Endothelial cell of umbilical vein (primary cell): ENCODE measurements around the gene HERC6. TPM values are rescaled to one million over a fixed set of nuclear protein-coding genes. Genes with fewer than 3 reads are reported as not detected.

Source experiments
- BruUV-seq: library from RNA; stranded (reverse); fragments of 400-500 nt; replicated peaks from 2 replicates; lab custom pipeline; 2021; lab: Mats Ljungman, UMichigan
- CTCF ChIA-PET: fragments of 300-600, 350-600 bp; sonication (Branson Sonifier 250); formaldehyde crosslinking; loops from one replicate; lab custom pipeline; 2021; ENCODE audit warnings: antibody characterized with exemption, inconsistent platforms; lab: Charles Lee
- POLR2A ChIA-PET: fragments of 300-600, 350-600 bp; sonication (Branson Sonifier 250); formaldehyde crosslinking; loops from one replicate; lab custom pipeline; 2021; ENCODE audit warnings: antibody characterized with exemption, inconsistent platforms; lab: Charles Lee
- DNase-seq: peaks from one replicate; pipeline ENCODE4 v3.0.0-alpha.2; 2011; ENCODE audit warnings: low read depth, low spot score
- FAIRE-seq: peaks from 2 replicates; lab custom pipeline; 2011; peaks lifted over from hg19 to GRCh38; lab: Jason Lieb, UNC
- H2AFZ ChIP-seq: 2 replicates; pipeline ENCODE4 v1.6.0; 2012; ENCODE audit warnings: low read depth, low read length, control low read depth, inconsistent platforms
- H3K27ac ChIP-seq: 2 replicates; pipeline ENCODE4 v1.5.1; 2011; ENCODE audit warnings: low read depth, mild to moderate bottlenecking, control low read depth, low read length, moderate library complexity; ENCODE audit not compliant: insufficient read depth
- H3K27me3 ChIP-seq, 2 experiments: 2 replicates each; pipeline versions ENCODE4 v1.6.0 to v1.6.1; 2011; ENCODE audit warnings: low read length in 2 of 2, mixed read lengths in 1 of 2; ENCODE audit not compliant: control insufficient read depth in 2 of 2, insufficient read depth in 2 of 2
- H3K36me3 ChIP-seq, 2 experiments: 2 replicates in 1 of 2; 3 replicates in 1 of 2; pipeline ENCODE4 v1.5.1; 2011; ENCODE audit warnings: low read length in 2 of 2, mild to moderate bottlenecking in 1 of 2, moderate library complexity in 1 of 2; ENCODE audit not compliant: control insufficient read depth in 2 of 2, insufficient read depth in 2 of 2; ENCODE audit errors: extremely low read depth in 1 of 2
- H3K4me1 ChIP-seq: 3 replicates; pipeline ENCODE4 v1.5.1; 2011; ENCODE audit warnings: mild to moderate bottlenecking, low read length; ENCODE audit not compliant: control insufficient read depth, insufficient read depth; ENCODE audit errors: extremely low read depth
- H3K4me2 ChIP-seq: 2 replicates; pipeline ENCODE4 v1.6.1; 2011; ENCODE audit warnings: low read length, control low read depth, mixed read lengths; ENCODE audit not compliant: insufficient read depth
- H3K4me3 ChIP-seq, 3 experiments: fragments of 200-600 bp in 1 of 3; sonication (generic), shearing (Covaris generic) in 1 of 3; replicated peaks in 1 of 3; 2 replicates each; pipeline ENCODE4 v1.5.1; 2011 to 2016; ENCODE audit warnings: control low read depth in 3 of 3, low read length in 3 of 3, mild to moderate bottlenecking in 2 of 3, inconsistent platforms in 1 of 3, low read depth in 1 of 3, moderate library complexity in 1 of 3; ENCODE audit not compliant: insufficient read depth in 1 of 3
- H3K79me2 ChIP-seq: 2 replicates; pipeline ENCODE4 v1.6.0; 2012; ENCODE audit warnings: low read length, inconsistent platforms; ENCODE audit not compliant: control insufficient read depth, insufficient read depth
- H3K9ac ChIP-seq: replicated peaks from 2 replicates; pipeline ENCODE3; 2011; ENCODE audit warnings: low read length, control low read depth; ENCODE audit not compliant: insufficient read depth; ENCODE audit errors: extremely low read depth
- H3K9me1 ChIP-seq: replicated peaks from 3 replicates; pipeline ENCODE4 v1.6.0; 2011; ENCODE audit warnings: mild to moderate bottlenecking, low read length; ENCODE audit not compliant: control insufficient read depth, insufficient read depth; ENCODE audit errors: extremely low read depth
- H3K9me3 ChIP-seq: replicated peaks from 2 replicates; pipeline ENCODE4 v1.5.1; 2012; ENCODE audit warnings: low read length, inconsistent platforms; ENCODE audit not compliant: control insufficient read depth, insufficient read depth
- H4K20me1 ChIP-seq: replicated peaks from 2 replicates; pipeline ENCODE3; 2011; ENCODE audit warnings: mild to moderate bottlenecking, low read length; ENCODE audit not compliant: control insufficient read depth, insufficient read depth; ENCODE audit errors: extremely low read depth
- EZH2 ChIP-seq: IDR thresholded peaks from 2 replicates; pipeline ENCODE4 v1.6.1; 2012; ENCODE audit warnings: borderline replicate concordance, low read depth, mild to moderate bottlenecking, moderate library complexity, low read length, inconsistent platforms; ENCODE audit not compliant: severe bottlenecking
- FOS ChIP-seq: IDR thresholded peaks from 2 replicates; pipeline ENCODE4 v1.6.1; 2011; ENCODE audit warnings: mild to moderate bottlenecking, low read length, moderate library complexity, borderline replicate concordance; ENCODE audit not compliant: insufficient read depth
- GATA2 ChIP-seq: IDR thresholded peaks from 2 replicates; pipeline ENCODE4 v1.7.0; 2011; ENCODE audit warnings: low read depth, mild to moderate bottlenecking, moderate library complexity, mixed read lengths, low read length; ENCODE audit not compliant: insufficient read length, insufficient read depth
- JUN ChIP-seq: IDR thresholded peaks from 2 replicates; pipeline ENCODE4 v1.6.1; 2011; ENCODE audit warnings: borderline replicate concordance, low read depth; ENCODE audit not compliant: insufficient read length, insufficient read depth
- MYC ChIP-seq: IDR thresholded peaks from one replicate; pipeline ENCODE4 v1.6.1; 2011; ENCODE audit warnings: mild to moderate bottlenecking, low read depth, low read length
- POLR2A ChIP-seq: IDR thresholded peaks from 2 replicates; pipeline ENCODE4 v1.6.1; 2012; ENCODE audit warnings: low read depth, mild to moderate bottlenecking, control low read depth, low read length
- POLR2AphosphoS5 ChIP-seq: IDR thresholded peaks from 2 replicates; pipeline ENCODE4 v1.6.1; 2012; ENCODE audit warnings: low read depth, mild to moderate bottlenecking, control low read depth, low read length, moderate library complexity; ENCODE audit not compliant: insufficient read depth
- dilution Hi-C: fragments of 300-500 bp; cut with MboI; formaldehyde crosslinking; loops from one replicate; pipeline ENCODE4 v1.15.0; 2019; ENCODE audit warnings: low sequenced_read_pairs; ENCODE audit not compliant: extremely low pct_ligation_motif_present
- intact Hi-C: fragments of 100-400 bp; cut with micrococcal nuclease; formaldehyde crosslinking; loops from one replicate; pipeline ENCODE4 v1.10.0; 2022
- polyA plus RNA-seq, 4 experiments: library from polyadenylated mRNA; depleted of rRNA in 3 of 4; stranded (reverse) in 3 of 4; unstranded in 1 of 4; fragments of >200 nt; gene quantifications; 2 replicates each; pipeline versions ENCODE4 v1.2.1 to v1.2.3, GENCODE V29; 2011 to 2012; ENCODE audit warnings: missing spikeins in 1 of 4
- total RNA-seq: library from RNA; stranded (reverse); gene quantifications from 2 replicates; pipeline ENCODE4 v1.2.3, GENCODE V29; 2021
- TF ChIP-seq, protein P1 (sequence below): IDR thresholded peaks from 2 replicates; pipeline ENCODE4 v1.6.1; 2011; ENCODE audit not compliant: insufficient read depth, insufficient read length
- TF ChIP-seq, protein P2 (sequence below), 2 donors: IDR thresholded peaks; 1 replicate in 1 of 2; 2 replicates in 1 of 2; pipeline ENCODE4 v1.5.1; 2011; ENCODE audit warnings: low read length in 2 of 2, mild to moderate bottlenecking in 2 of 2, moderate library complexity in 2 of 2, control low read depth in 1 of 2, inconsistent platforms in 1 of 2, low read depth in 1 of 2; ENCODE audit not compliant: insufficient read depth in 1 of 2; ENCODE audit errors: extremely low read depth in 1 of 2

Gene HERC6
- total and polyA plus RNA-seq, 2 donors (not counting 3 experiments of a cell fraction or from before 2014, with no cell fraction given), result 2.1 to 5.0 TPM

DNA sequence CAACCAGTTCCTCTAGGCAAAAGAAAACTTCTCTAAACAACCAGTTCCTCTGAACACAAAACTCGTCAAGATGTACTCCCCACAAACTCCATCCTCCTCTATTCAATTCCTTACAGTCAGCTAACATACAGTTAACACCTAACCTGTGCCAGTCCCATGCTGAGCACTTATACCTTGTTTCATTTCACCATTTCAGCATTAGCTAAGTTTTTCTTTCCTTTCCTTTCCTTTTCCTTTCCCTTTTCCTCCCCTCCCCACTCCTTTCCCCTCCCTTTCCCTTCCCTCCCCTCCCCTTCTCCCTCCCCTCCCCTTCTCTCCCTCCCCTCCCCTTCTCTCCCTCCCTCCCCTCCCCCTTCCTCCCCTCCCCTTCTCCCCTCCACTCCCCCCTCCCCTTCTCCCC, 13.1 kb downstream of the HERC6 start:
- no peaks in the 10 kb centered on the region for H4K20me1 ChIP-seq
- H3K4me1 ChIP-seq, result no peaks in the 10 kb centered on the region
- H3K79me2 ChIP-seq, result no peaks in the 10 kb centered on the region
- H3K9me1 ChIP-seq, result no peaks in the 10 kb centered on the region
- H3K27ac ChIP-seq, result no peak overlapping the region
- no peaks in the 10 kb centered on the region for H3K36me3 ChIP-seq
- no peak for DNase-seq
- dilution Hi-C loops, result no loop called here
- intact Hi-C loops, result no loop called here
- ChIA-PET CTCF (interaction anchor here (1.7 kb wide), 1 partner anchor 22 kb away, joined by 9 read pairs; no protein-coding TSS in a partner anchor), POLR2A (no interaction called here)
- TF ChIP-seq MYC (no peak), POLR2A (no peak), POLR2AphosphoS5 (no peak), GATA2 (no peak), EZH2 (no peak), JUN (no peak), FOS (no peak)
- TF ChIP-seq, protein P1, sequence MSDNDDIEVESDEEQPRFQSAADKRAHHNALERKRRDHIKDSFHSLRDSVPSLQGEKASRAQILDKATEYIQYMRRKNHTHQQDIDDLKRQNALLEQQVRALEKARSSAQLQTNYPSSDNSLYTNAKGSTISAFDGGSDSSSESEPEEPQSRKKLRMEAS, result no peak
- TF ChIP-seq, protein P2, sequence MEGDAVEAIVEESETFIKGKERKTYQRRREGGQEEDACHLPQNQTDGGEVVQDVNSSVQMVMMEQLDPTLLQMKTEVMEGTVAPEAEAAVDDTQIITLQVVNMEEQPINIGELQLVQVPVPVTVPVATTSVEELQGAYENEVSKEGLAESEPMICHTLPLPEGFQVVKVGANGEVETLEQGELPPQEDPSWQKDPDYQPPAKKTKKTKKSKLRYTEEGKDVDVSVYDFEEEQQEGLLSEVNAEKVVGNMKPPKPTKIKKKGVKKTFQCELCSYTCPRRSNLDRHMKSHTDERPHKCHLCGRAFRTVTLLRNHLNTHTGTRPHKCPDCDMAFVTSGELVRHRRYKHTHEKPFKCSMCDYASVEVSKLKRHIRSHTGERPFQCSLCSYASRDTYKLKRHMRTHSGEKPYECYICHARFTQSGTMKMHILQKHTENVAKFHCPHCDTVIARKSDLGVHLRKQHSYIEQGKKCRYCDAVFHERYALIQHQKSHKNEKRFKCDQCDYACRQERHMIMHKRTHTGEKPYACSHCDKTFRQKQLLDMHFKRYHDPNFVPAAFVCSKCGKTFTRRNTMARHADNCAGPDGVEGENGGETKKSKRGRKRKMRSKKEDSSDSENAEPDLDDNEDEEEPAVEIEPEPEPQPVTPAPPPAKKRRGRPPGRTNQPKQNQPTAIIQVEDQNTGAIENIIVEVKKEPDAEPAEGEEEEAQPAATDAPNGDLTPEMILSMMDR (IDR thresholded peaks at IDR 0.05; ENCODE audit: extremely low read depth in 1 of 2, insufficient read depth in 1 of 2, low read depth in 1 of 2, low read length in 2 of 2), result no peak
- no TSS peak for BruUV-seq
- no peak overlapping the region for H3K4me3 ChIP-seq
- FAIRE-seq, result no peak
- H3K9me3 ChIP-seq, result no peaks in the 10 kb centered on the region
- H2AFZ ChIP-seq, result no peak overlapping the region
- no peak overlapping the region for H3K4me2 ChIP-seq
- no peak overlapping the region for H3K9ac ChIP-seq
- H3K27me3 ChIP-seq, result no peaks in the 10 kb centered on the region
